Posterior vena cava (tissue), 2 donors: ENCODE results near the gene ZNF574. TPM values are rescaled to one million over a fixed set of nuclear protein-coding genes. Genes with fewer than 3 reads are reported as not detected.
"Not testable (repeated sequence)": the region's sequence is repeated elsewhere in the genome, so short reads cannot be mapped to it uniquely, and the experiment has no call there.

ENCODE experiments used
- DNase-seq: peaks from one replicate; pipeline ENCODE4 v3.0.0-alpha.2; 2020; ENCODE audit warnings: low spot score
- intact Hi-C, 2 donors: fragments of 100-400 bp; cut with DNase I; formaldehyde crosslinking; loops; one replicate each; pipeline versions ENCODE4 v1.14.1 to v1.14.2; 2022 to 2023
- total RNA-seq, 2 donors: library from RNA; stranded (reverse); fragmentation: NEBNext Ultra II Directional; extraction: Animal tissue kit (Norgen Biotek cat#: 25700); gene quantifications; one replicate each; pipeline ENCODE4 v1.2.1, GENCODE V29; 2021
- donor health status: DM: yes; HTN: yes; CAD: no.
- donor health status: DM: yes; HTN: yes; CAD: no.

Gene ZNF574
- total RNA-seq, 2 donors from 2014 or later = 7.6 to 9.1 TPM

DNA sequence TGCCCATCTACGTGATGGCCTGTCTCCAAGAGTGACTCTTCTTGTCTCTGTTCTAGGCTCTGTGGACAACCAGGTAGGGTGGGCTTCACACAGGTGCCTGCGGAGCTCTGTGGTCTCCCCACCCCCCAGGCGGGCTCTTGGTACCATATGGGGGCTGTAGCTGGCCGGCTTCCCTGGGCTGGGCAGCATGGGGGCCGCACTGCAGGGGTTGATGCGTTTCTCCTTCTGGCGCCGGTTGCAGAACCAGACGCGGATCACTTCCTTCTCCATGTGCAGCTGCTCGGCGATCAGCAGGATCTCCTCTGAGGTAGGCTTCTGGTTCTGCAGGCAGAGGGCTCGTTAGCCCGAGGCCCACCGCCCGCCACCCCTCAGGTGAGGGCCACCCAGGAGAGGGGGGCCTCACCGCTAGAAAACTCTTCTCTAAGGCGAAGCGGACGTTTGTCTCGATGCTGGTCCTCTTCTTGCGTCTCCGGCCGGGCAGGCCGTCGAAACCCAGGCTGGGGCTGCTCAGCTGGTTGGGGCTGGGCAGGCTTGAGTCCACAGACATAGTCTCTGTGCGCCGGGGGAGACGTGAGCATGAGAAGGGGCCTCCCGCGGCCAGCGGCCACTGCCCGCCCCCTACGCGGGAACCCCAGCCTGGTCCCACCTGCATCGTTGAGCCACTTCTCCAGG is 19.3 kb downstream of the ZNF574 start:
- intact Hi-C loops = no loop called here

DNA sequence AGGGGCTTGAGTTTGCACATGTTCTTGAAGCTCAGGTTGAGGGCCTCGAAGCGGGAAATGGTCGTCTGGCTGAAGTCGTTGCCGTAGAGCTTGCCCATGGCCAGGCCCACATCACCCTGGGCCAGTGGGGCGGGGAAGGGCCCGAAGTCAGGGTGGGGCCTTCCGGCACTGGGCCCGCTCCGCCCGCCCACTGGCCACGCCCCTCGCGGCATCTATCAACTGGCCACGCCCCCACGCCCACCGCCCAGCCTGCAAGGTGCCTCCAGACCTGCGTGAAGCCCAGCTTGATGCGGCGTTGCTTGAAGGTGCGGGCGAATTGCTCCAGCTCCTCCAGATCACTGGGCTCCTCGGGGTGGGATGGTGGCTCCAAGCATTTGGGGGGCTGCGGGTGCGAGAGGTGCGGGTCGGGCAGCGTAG is 19.9 kb downstream of the ZNF574 start:
- DNase-seq = no peak
- intact Hi-C loops = no loop called here

More for the DNA sequence above, 19.3 kb downstream of the ZNF574 start:
- no peak for DNase-seq

DNA sequence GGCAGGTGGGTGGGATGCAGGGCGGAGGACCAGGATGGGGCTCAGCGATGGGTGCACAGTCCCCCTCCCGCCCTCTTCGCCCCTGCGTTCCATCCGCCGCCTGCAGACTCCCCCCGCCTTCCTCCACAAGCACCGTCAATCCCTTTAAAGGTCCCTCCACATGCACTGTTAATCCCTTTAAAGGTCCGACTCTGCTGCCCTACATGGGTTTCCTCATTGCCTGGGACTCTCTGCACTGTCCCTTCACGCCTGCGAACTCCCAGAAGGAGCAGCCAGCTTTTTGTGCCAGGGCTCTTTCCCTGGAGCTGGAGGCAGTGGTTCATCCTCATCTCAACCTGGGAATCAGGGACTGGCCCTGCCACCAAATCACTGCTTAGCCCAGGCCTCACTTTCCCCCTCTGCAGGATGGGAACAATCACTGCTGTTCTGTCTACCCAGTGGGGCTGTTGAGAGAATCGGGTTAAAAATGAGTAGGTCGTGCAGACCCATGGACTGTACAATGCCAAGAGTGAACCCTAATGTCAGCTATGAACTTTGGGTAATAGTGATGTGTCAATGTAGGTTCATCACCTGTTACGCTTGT is 20.4 kb downstream of the ZNF574 start:
- intact Hi-C loops = no loop called here
- DNase-seq = no peak

DNA sequence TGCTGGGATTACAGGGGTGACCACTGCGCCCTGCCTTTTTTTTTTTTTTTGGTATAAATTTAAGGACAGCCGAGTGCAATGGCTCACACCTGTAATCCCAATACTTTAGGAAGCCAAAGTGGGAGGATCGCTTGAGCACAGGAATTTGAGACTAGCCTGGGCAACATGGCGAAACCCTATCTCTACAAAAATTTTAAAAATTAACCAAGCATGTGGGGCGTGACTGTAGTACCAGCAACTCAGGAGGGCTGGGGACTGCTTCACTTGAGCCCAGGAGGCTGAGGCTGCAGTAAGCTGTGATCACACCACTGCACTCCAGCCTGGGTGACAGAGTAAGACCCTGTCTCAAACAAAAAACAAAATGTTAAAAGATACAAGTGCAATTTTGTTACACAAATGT is 21.5 kb downstream of the ZNF574 start:
- no peak for DNase-seq
- intact Hi-C loops = no loop called here

DNA sequence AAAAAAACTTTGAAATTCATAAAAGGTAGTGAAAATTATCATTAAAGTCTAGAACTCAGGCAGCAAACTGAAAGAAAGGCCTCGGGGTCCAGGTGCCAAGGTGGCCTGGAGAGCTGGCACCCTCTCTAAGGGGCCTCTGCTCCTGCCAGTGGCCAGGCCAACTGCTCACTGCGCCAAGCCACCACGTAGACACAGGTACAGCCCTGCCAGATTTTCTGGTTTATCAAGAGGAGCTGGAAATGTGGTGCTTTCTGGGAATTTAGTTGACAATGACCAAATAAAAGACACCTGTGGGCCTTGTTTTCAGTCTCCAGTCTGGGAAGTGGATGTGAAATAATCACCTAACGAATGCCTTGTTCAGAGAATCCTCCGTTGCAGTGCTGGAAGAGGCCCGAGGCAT is 22.8 kb downstream of the ZNF574 start:
- intact Hi-C loops = no loop called here
- no peak for DNase-seq

DNA sequence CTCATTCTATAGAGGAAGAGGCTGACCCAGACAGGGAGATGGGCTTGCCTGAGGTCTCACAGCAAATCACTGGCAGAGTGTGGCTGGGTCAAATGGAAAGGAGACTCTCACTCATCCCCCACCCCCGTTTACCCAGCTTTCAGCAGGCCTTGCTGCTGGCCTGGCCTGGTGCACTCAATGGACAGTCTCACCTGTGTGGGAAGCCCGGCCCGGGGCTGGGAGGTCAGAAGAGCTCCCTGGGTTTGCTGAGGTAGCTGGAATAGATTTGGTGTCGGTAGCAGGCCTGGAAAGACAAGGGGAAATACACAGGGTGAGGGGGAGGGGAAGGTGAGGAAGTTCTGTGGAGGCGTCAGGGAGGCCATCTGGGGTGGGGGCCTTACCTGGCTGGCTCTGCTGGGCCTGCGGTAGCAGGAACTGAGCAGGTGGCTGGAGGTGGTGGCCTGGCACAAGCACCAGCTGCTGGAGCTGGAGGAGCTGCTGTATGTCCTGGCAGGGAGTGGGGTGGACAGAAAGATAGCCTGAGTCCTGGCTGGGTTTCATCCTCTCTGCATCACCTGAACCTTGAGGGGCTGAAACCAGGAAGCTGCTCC is 23.5 kb downstream of the ZNF574 start:
- no peak for DNase-seq
- intact Hi-C loops = no loop called here

DNA sequence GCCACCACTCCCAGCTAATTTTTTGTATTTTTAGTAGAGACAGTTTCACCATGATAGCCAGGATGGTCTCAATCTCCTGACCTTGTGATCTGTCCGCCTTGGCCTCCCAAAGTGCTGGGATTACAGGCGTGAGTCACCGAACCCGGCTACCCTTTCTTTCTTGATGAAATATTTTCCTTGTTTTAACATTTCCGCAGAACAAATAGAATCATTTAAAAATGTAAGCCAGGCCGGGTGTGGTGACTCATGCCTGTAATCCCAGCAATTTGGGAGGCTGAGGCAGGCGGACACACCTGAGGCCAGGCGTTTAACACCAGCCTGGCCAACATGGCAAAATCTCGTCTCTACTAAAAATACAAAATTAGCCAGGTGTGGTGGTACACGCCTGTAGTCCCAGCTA is 24.3 kb downstream of the ZNF574 start:
- intact Hi-C loops, DNase-seq: not testable (repeated sequence)

DNA sequence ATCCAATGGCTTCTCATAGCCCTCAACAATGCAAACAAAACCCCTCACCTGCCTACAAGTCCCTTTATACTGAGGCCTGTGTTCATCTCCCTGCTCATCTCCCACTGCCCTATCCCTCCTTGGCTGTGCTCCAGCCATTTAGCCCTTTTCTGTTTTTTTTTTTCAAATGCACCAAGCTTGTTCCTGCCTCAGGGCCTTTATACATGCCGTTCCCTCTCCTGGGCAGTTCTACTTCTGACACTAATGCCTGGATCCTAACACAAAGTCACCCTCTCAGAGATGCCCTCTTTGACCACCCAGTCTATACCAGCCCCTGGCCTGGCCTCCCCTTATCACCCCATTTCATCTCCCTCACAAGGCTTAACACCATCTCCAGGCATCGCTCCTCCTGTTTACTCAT is 26.9 kb downstream of the ZNF574 start:
- no peak for DNase-seq
- intact Hi-C loops = no loop called here

DNA sequence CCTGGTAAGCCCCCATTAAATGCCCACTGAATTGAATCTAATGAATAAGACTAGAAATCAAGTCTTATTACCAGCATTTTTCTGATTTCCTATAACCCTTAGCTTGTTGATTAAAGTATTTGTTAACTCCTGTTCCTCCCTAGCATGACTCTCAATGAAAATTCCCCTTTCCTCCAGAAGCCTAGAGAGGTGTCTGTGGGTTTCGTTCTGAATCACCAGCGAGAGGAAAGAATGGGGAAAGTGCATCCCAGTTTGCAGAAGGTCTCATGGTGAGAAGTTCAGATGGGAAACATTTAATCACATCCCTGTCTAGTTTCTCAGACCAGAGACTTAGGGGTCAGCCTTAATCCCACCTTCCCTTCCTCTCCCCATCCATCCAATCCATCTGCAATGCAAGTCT is 29.4 kb downstream of the ZNF574 start:
- DNase-seq = no peak
- intact Hi-C loops = no loop called here

DNA sequence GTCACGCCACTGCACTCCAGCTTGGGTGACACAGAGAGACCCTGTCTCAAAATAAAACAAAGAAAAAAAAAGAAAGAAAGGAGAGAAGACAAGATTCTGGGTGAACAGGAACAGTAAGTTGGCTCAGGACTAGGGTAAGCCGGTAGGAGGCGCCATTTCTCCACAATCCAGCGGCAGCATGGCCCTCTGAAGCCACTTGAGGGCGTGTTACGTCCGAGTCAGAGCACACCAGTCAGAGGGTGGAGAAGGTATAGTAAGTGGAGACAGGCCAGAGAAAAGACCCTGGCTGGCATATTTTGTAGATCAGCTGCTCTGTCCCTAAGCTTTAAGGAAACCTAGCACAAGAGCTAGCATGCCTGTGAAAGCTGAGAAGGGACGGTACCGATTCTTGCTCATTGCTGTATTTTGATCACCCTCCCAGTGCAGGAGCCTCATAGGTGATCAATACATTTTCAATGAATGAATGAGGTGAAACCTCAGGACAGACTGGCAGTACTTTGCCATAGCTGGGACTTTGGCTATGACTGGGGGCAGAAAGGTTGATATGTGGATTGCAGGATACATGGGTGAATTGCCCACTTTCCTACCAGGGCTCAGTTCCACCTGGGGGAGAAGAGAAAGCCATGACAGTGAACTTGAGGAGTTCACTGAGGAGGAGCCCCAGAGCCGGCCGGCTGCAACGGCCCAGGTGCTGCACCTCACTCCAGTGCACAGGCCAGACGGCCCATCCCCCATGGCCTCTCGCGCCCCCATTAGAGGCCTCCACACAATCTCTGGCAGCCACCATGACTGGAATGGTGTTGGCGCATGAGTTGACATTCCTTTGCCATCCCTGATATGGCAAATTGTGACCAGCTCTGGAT is 32.8 kb downstream of the ZNF574 start:
- DNase-seq = peak; percentile 94
- intact Hi-C loops = no loop called here

DNA sequence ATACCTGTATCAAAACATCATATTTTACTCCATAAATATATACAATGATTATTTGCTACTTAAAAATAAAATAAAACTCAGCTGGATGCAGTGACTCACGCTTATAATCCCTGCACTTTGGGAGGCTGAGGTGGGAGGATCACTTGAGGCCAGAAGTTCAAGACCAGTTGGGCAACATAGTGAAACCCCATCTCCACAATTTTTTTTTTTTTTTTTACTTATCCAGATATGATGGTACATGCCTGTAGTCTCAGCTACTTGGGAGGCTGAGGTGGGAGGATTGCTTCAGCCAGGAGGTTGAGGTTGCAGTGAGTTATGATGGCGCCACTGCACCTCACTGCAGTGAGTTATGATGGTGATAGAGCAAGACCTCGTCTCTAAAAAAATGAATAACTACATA is 33.9 kb downstream of the ZNF574 start:
- no peak for DNase-seq
- intact Hi-C loops = no loop called here

DNA sequence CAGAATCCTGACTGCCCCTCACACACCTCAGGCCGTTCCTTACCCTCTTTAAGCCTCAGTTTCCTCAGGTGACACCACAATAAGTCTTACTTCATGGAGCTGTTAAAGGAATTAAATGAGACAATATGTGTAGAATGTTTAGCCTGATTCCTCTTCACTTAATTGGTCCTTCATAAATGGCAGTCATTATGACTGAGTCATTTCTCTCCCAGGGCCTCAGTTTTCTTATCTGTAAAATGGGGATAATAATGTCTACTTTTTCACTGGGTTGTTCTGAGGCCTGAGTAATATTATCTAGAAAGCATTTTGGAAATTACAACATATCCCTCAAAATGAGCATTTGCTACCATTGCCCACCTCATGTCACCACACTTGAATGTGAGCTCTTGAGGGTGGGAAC is 34.7 kb downstream of the ZNF574 start:
- DNase-seq = no peak
- intact Hi-C loops = no loop called here

DNA sequence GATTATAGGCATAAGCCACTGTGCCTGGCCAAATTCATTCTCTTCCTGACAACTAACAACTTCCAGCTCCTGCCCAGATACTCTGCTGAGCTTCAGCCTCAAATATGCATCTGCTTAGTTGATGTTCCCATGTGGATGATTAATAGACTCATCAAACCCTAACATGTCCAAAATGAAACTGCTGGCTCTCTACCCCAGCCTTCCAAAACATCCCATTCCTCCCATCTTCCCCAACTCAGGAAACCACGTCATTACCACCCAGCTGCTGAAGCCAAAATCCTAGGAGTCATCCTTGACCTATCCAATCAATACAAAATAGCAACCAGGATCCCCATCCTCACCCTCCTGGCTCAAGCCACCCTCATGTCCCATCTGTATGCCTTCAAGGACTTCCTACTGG is 35.4 kb downstream of the ZNF574 start:
- intact Hi-C loops = no loop called here

DNA sequence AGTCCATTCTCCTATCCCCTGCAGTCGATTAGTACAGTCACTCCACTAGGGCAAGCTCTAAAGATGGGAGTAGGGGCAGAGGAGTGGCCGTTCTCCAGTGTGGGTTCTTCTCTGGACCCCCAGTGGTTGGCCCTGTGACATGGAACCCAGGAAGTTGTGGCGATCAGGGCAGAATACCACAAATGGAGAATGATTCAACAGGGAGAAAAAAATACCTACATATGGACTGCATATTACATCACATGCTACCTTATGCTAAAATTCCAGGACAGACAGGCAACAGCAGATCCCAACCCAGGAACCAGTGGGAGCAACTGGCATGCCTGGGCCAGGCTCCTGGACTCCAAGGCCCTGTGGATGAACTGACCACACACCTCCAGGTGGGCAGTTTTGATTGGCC is 35.8 kb downstream of the ZNF574 start:
- intact Hi-C loops = no loop called here
- no peak for DNase-seq

More for the DNA sequence above, 35.4 kb downstream of the ZNF574 start:
- DNase-seq = no peak

DNA sequence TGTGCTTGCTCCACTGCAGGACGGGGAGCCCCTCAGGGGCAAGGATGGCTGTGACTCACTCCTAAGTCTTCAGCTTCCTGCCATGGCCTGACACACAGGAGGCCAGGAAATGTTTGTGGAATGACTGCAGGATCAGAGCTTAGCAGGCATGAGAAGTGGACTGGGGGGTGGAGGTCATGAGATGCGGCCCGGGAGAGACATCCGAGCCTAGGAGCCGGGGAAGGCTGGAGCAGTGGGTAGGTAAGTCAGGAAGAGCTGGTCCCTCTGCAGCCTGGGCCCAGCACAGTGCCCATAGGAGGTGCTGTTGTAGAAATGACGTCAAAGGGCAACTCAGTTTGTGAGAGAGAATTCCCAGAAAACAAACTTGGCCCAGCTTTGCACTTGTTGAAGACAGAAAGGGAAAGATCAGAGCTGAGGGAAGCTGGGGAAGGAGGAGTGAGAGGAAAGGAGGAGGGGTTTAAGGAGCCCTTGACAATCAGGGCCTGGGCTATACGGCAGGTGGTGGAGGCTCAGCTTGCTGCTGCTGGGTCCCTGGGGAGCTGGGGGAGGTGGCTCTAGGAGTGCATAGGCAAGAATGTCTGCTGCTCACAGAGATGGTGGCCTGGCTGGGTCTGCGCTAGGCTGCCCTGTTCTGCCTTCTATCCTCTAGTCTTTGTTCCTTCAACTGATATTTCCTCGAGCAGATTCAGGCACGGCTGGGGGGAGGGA is 37.8 kb downstream of the ZNF574 start:
- intact Hi-C loops = no loop called here
- DNase-seq = peak; percentile 86

DNA sequence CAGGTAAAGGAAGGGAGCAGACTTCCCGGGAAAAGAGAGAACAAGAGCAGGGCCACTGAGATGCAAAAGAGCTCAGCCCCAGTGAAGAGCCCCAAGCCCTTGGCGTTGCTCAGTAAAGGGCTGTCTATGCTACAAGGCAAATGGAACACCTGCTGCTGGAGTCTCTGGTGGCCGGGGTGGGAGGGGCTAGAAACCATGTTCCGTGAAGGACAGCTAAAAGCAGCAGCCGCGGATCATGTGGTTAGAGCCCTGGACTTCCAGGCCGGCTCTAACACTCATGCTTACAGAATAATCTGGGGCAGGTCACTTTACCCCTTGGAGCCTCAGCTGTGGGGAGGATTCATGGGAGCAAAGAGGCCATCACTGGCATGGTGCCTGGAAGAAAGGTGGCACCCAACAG is 38.4 kb downstream of the ZNF574 start:
- no peak for DNase-seq
- intact Hi-C loops = no loop called here

DNA sequence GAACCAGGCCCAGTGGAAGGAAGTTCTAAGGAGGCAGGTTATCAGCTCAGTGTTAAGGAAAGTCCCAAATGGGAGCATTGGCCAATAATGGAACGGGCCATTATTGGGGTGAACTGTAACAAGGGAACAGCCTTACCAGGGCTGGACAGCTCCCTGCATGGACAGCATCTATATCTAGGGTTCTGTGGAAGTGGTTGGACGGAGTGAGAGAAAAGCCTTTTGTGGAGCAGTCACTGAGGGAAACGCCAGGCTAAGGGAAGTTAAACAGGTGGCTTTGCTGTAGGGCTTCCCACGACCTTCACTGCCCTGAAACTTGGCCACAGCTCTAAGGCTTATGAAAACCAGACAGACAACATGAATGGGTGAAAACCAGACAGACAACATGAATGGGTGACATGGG is 39.3 kb downstream of the ZNF574 start:
- intact Hi-C loops = no loop called here
- no peak for DNase-seq

DNA sequence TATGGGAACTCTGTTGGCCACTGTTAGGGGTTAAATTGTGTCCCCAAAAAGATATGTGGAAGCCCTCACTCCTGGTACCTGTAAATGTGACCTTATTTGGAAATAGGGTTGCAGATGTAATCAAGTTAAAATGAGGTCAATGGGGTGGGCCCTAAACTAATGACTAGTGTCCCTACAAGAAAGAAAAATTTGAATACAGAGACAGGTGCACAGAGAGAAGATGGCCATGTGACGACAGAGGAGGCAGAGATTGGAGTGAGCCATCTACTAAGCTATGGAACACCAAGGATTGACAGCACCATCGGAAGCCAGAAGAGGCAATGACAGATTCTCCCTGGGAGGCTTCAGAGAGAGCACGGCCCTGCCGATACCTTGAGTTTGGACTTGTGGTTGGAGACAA is 39.7 kb downstream of the ZNF574 start:
- DNase-seq = no peak
- intact Hi-C loops = no loop called here

DNA sequence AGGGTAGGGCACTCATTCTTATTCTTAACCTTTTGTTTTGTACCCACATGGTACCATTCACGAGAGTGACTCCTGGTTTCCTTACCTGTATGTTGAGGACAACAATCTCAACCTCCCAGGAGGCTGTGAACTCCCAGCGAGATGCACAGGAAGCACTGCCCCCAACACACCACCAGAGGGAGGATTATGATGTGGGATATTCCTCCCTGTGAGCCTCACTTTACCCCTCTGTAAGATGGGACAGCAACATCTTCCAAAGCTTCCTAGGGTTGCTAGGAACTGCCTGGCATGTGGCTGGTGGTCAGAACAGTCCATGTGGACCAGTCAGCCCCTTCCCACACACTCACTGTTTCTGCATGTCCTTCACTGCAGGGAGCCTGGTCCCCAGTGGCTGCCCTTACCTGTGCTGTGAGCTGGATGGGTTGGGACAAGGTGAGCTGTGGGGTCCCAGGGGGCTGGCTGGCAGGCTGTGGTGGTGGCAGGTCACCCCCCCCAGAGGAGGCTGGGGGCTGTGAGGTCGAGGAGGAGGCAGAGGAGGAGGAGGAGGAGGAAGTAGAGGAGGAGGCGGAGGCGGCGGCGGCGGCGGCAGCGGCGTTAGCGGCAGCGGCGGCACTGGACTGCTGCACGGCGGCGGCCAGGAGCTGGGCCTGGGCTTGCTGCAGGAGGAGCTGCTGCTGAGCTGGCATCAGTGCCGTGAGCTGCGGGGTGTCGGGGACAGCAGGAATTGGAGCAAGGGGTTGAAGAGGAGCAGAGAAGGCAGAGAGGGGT is 40.5 kb downstream of the ZNF574 start:
- no peak for DNase-seq
- intact Hi-C loops = no loop called here
